Glutamatergic neuron (in vitro differentiated cells): ENCODE results near the gene NPHP4. TPM values are rescaled to one million over a fixed set of nuclear protein-coding genes. Genes with fewer than 3 reads are reported as not detected.

ENCODE experiments used
- DNase-seq: peaks from one replicate; pipeline ENCODE4 v3.0.0; 2022
- H3K27ac Mint-ChIP-seq: one replicate; pipeline ENCODE4 v1.8.0; 2020; ENCODE audit warnings: mild to moderate bottlenecking, mixed read lengths, inconsistent platforms; ENCODE audit not compliant: unreplicated experiment
- H3K27me3 Mint-ChIP-seq: one replicate; pipeline ENCODE4 v1.8.0; 2020; ENCODE audit warnings: mild to moderate bottlenecking, moderate library complexity, mixed read lengths, inconsistent platforms; ENCODE audit not compliant: unreplicated experiment
- H3K36me3 Mint-ChIP-seq: one replicate; pipeline ENCODE4 v1.8.0; 2020; ENCODE audit warnings: mild to moderate bottlenecking, mixed read lengths, inconsistent platforms; ENCODE audit not compliant: unreplicated experiment
- H3K4me1 Mint-ChIP-seq: one replicate; pipeline ENCODE4 v1.8.0; 2020; ENCODE audit warnings: mild to moderate bottlenecking, low read depth, mixed read lengths, inconsistent platforms; ENCODE audit not compliant: unreplicated experiment
- H3K4me3 Mint-ChIP-seq: one replicate; pipeline ENCODE4 v1.8.0; 2020; ENCODE audit warnings: mild to moderate bottlenecking, mixed read lengths, inconsistent platforms; ENCODE audit not compliant: unreplicated experiment
- H3K9me3 Mint-ChIP-seq: one replicate; pipeline ENCODE4 v1.8.0; 2020; ENCODE audit warnings: mild to moderate bottlenecking, moderate library complexity, mixed read lengths, inconsistent platforms; ENCODE audit not compliant: unreplicated experiment
- total RNA-seq: library from RNA; stranded (reverse); fragmentation: NEBNext Ultra II Directional; extraction: Animal tissue kit (Norgen Biotek cat#: 25700); gene quantifications from one replicate; pipeline ENCODE4 v1.2.1, GENCODE V29; 2021; ENCODE audit not compliant: unreplicated experiment
- TF ChIP-seq, protein P1 (sequence below): fragments of 200-600 bp; sonication (generic); IDR thresholded peaks from one replicate; pipeline ENCODE4 v1.5.0; 2021; ENCODE audit not compliant: partially characterized antibody, unreplicated experiment

Gene NPHP4
- total RNA-seq, 1 donor from 2014 or later: 28.4 TPM

DNA sequence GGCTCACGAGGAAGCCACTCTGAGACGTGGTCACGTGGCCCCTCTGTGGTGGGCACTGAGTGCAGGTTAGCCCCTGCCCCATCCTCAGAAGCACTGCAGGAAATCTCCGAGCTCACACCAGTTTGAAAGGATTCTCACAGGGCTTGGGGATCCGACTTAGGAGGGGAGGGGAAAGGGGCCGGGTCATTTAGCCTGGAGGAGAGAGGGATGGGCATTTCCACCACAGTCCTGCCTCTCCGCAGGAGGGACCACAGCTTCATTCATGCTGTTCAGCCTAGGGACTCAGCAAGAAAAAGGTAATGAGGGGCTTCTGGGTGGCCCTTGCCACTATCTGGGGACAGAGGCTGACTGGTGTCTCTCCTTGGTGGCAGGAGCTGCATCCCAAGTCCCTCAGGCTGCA lies 126.5 kb downstream of the NPHP4 start:
- Mint-ChIP-seq H3K9me3 (peaks cover 4% of the 10 kb centered on the region), H3K27ac (no peak overlapping the region), H3K27me3 (peaks cover 7% of the 10 kb centered on the region), H3K36me3 (peaks cover 12% of the 10 kb centered on the region), H3K4me3 (no peak overlapping the region), H3K4me1 (peaks cover 7% of the 10 kb centered on the region)
- no peak for DNase-seq
- TF ChIP-seq, protein P1, sequence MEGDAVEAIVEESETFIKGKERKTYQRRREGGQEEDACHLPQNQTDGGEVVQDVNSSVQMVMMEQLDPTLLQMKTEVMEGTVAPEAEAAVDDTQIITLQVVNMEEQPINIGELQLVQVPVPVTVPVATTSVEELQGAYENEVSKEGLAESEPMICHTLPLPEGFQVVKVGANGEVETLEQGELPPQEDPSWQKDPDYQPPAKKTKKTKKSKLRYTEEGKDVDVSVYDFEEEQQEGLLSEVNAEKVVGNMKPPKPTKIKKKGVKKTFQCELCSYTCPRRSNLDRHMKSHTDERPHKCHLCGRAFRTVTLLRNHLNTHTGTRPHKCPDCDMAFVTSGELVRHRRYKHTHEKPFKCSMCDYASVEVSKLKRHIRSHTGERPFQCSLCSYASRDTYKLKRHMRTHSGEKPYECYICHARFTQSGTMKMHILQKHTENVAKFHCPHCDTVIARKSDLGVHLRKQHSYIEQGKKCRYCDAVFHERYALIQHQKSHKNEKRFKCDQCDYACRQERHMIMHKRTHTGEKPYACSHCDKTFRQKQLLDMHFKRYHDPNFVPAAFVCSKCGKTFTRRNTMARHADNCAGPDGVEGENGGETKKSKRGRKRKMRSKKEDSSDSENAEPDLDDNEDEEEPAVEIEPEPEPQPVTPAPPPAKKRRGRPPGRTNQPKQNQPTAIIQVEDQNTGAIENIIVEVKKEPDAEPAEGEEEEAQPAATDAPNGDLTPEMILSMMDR: no peak

GRCh38 chr1:5865056-5865455 lies 127.2 kb downstream of the NPHP4 start:
- peaks cover 7% of the 10 kb centered on the region for H3K4me1 Mint-ChIP-seq
- H3K9me3 Mint-ChIP-seq: peaks cover 4% of the 10 kb centered on the region
- DNase-seq: no peak
- peaks cover 9% of the 10 kb centered on the region for H3K27me3 Mint-ChIP-seq
- H3K4me3 Mint-ChIP-seq: no peak overlapping the region
- H3K27ac Mint-ChIP-seq: no peak overlapping the region
- TF ChIP-seq, protein P1: no peak
- H3K36me3 Mint-ChIP-seq: peaks cover 12% of the 10 kb centered on the region

DNA sequence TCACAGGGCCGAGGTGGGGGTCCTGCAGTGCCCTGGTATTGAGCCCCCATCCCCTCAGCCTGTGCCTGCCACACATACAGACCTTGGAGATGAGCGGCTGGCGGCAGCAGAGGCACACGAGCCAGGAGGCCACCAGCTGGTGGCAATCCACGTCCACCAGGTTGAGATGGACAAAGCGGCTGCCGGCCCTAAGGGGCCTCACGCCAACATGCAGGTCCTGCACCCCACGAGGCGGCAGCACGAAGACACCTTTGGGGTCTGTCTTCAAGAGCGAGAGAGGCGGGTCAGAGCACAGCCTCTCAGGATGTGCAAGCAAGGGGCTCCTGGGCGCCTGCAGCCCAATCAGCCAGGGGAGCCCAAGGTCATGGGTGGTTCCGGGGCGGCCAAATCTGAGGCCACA lies 128.0 kb downstream of the NPHP4 start:
- Mint-ChIP-seq H3K27ac (no peak overlapping the region), H3K4me1 (peaks cover 7% of the 10 kb centered on the region), H3K4me3 (no peak overlapping the region), H3K27me3 (peaks cover 9% of the 10 kb centered on the region), H3K9me3 (peaks cover 4% of the 10 kb centered on the region), H3K36me3 (peaks cover 5% of the 10 kb centered on the region)
- TF ChIP-seq, protein P1: no peak
- DNase-seq: no peak

DNA sequence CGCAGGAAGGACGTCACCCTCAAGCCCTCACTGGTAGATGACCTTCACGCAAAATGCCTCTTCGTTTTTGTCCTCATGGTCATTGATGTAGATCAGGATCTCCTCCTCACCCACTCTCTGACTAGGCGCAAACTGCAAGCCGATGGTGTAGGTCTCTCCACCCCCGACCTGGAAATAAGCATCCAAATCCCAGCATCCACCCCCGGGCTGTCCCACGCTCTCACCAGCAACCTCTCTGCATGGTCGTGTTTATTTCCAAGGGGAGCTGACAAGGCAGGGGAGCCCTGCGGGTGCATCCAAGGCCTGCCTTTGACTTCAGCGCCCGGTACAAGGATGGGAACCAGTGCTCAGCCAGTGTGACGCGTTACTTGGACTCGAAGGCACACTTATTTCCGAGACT lies 129.0 kb downstream of the NPHP4 start:
- H3K4me3 Mint-ChIP-seq: no peak overlapping the region
- H3K27me3 Mint-ChIP-seq: peaks cover 3% of the 10 kb centered on the region
- H3K9me3 Mint-ChIP-seq: peaks cover 6% of the 10 kb centered on the region
- peaks cover 7% of the 10 kb centered on the region for H3K4me1 Mint-ChIP-seq
- DNase-seq: no peak
- TF ChIP-seq, protein P1: no peak
- H3K27ac Mint-ChIP-seq: no peak overlapping the region
- H3K36me3 Mint-ChIP-seq: peaks cover 5% of the 10 kb centered on the region

DNA sequence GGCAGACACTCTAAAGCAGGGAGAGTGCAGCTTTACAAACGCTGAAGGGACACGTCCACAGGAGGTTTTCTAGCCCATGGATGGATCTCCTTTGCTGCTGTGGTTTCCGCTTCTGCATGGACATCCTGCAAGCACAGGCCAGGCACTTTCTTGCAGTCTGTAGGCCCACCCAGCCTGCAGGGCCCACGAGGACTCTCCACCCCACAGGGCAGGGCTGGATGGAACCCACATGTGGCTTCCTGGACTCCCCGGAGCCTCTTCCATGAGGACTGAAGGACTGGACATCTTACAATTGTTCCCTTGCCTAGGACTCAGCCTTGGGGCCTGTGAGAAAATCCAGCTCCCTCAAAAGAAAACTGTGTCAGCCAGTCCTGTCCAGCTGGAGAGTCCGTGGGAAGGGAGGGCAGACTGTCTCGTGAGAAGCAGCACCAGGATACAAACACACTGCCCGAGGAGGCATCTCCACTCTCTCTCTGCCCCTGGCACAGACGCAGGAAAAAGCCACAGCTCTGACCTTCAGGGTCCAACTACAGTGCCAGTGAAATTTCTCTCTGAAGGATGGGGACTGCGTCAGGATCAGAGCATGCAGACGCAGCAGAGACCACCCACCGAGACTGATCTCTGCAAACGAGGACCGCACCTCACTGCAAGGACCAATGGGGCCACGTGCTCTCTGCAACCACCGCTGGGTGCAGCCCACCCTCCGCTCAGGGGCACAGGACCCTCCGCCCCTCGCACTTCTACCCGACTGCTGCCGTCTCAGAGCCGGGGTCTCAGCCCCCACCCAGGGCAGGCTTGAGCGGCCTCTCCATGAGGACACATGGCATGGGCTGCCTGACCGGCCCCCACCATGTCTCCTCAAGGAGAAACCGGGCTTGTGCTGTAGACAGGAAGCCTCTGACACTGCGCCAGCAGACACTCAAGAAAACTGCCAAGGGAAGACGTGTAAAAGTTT lies 130.1 kb downstream of the NPHP4 start:
- TF ChIP-seq, protein P1: no peak
- no peak for DNase-seq
- Mint-ChIP-seq H3K4me1 (peaks cover 5% of the 10 kb centered on the region), H3K27me3 (peaks cover 6% of the 10 kb centered on the region), H3K4me3 (no peak overlapping the region), H3K36me3 (peaks cover 10% of the 10 kb centered on the region), H3K9me3 (peaks cover 8% of the 10 kb centered on the region), H3K27ac (no peak overlapping the region)
